Mesenchymal stem cell (in vitro differentiated cells and primary cell): ENCODE results near the gene ZFYVE1.
A peak's percentile ranks its signal among the peaks of the same experiment; 100 is the strongest.
"Not testable (repeated sequence)": the region's sequence is repeated elsewhere in the genome, so short reads cannot be mapped to it uniquely, and the experiment has no call there.

Experiments used
- DNase-seq: peaks from one replicate; pipeline ENCODE4 v3.0.0-alpha.2; 2013
- H2AFZ ChIP-seq: one replicate; pipeline ENCODE4 v1.6.1; 2013; ENCODE audit warnings: low read depth, mild to moderate bottlenecking, control low read depth, inconsistent platforms, low read length, moderate library complexity
- H2AK5ac ChIP-seq: 2 replicates; pipeline ENCODE4 v1.6.1; 2013; ENCODE audit warnings: low read length, moderate library complexity, mild to moderate bottlenecking, inconsistent platforms; ENCODE audit not compliant: severe bottlenecking
- H2BK120ac ChIP-seq: one replicate; pipeline ENCODE4 v1.6.1; 2013; ENCODE audit warnings: low read depth, mild to moderate bottlenecking, inconsistent platforms, low read length, moderate library complexity
- H2BK12ac ChIP-seq, 2 experiments: one replicate each; pipeline ENCODE4 v1.6.1; 2013; ENCODE audit warnings: inconsistent platforms in 2 of 2, low read length in 2 of 2, mild to moderate bottlenecking in 2 of 2, moderate library complexity in 2 of 2, control low read depth in 1 of 2
- H2BK15ac ChIP-seq: one replicate; pipeline ENCODE4 v1.6.1; 2013; ENCODE audit warnings: mild to moderate bottlenecking, low read depth, inconsistent platforms; ENCODE audit not compliant: poor library complexity, severe bottlenecking
- H2BK5ac ChIP-seq: 2 replicates; pipeline ENCODE4 v1.6.1; 2013; ENCODE audit warnings: low read depth, mild to moderate bottlenecking, low read length, control low read depth, inconsistent platforms; ENCODE audit not compliant: poor library complexity, severe bottlenecking
- H3K14ac ChIP-seq, 2 experiments: one replicate each; pipeline ENCODE4 v1.6.1; 2013; ENCODE audit warnings: inconsistent platforms in 2 of 2, low read length in 2 of 2, control low read depth in 1 of 2, mild to moderate bottlenecking in 1 of 2, moderate library complexity in 1 of 2
- H3K18ac ChIP-seq, 2 experiments: one replicate each; pipeline ENCODE4 v1.6.1; 2013; ENCODE audit warnings: inconsistent platforms in 2 of 2, low read length in 2 of 2, control low read depth in 1 of 2, low read depth in 1 of 2, mild to moderate bottlenecking in 1 of 2
- H3K23ac ChIP-seq, 2 experiments: one replicate each; pipeline ENCODE4 v1.6.1; 2013; ENCODE audit warnings: inconsistent platforms in 2 of 2, low read length in 2 of 2, mild to moderate bottlenecking in 2 of 2, moderate library complexity in 2 of 2, control low read depth in 1 of 2
- H3K27ac ChIP-seq: 2 replicates; pipeline ENCODE4 v1.5.1; 2013; ENCODE audit warnings: mild to moderate bottlenecking, moderate library complexity, low read length, control low read depth, inconsistent platforms; ENCODE audit not compliant: poor library complexity, severe bottlenecking
- H3K27me3 ChIP-seq, 2 experiments: 2 replicates each; pipeline versions ENCODE4 v1.6.1 to v1.7.0; 2013; ENCODE audit warnings: low read length in 2 of 2, mild to moderate bottlenecking in 2 of 2, moderate library complexity in 2 of 2, control low read depth in 1 of 2, inconsistent platforms in 1 of 2; ENCODE audit not compliant: control insufficient read depth in 1 of 2, insufficient read depth in 1 of 2
- H3K36me3 ChIP-seq, 2 experiments: 2 replicates each; pipeline versions ENCODE4 v1.6.1 to v1.7.0; 2013; ENCODE audit warnings: low read length in 2 of 2, control low read depth in 1 of 2, inconsistent platforms in 1 of 2, low read depth in 1 of 2, mild to moderate bottlenecking in 1 of 2; ENCODE audit not compliant: insufficient read depth in 2 of 2, control insufficient read depth in 1 of 2
- H3K4ac ChIP-seq, 2 experiments: one replicate each; pipeline ENCODE4 v1.6.1; 2013; ENCODE audit warnings: inconsistent platforms in 2 of 2, low read length in 2 of 2, mild to moderate bottlenecking in 2 of 2, moderate library complexity in 2 of 2, control low read depth in 1 of 2, low read depth in 1 of 2
- H3K4me1 ChIP-seq: 2 replicates; pipeline ENCODE4 v1.6.1; 2013; ENCODE audit warnings: low read depth, low read length, control low read depth; ENCODE audit not compliant: control insufficient read depth, insufficient read depth
- H3K4me2 ChIP-seq: 2 replicates; pipeline ENCODE4 v1.6.1; 2013; ENCODE audit warnings: low read length, mild to moderate bottlenecking, inconsistent platforms; ENCODE audit not compliant: poor library complexity, severe bottlenecking
- H3K4me3 ChIP-seq, 2 experiments: 2 replicates each; pipeline versions ENCODE4 v1.5.1 to v1.7.0; 2013; ENCODE audit warnings: low read length in 2 of 2, mild to moderate bottlenecking in 2 of 2, control low read depth in 1 of 2, low read depth in 1 of 2; ENCODE audit not compliant: insufficient read depth in 1 of 2
- H3K79me1 ChIP-seq: replicated peaks from 2 replicates; pipeline ENCODE4 v1.6.1; 2013; ENCODE audit warnings: mild to moderate bottlenecking, control low read depth, low read length, inconsistent platforms; ENCODE audit not compliant: poor library complexity, severe bottlenecking
- H3K9ac ChIP-seq: 2 replicates; pipeline ENCODE4 v1.7.0; 2013; ENCODE audit warnings: mild to moderate bottlenecking, low read length, moderate library complexity
- H3K9me3 ChIP-seq: 2 replicates; pipeline ENCODE4 v1.7.0; 2013; ENCODE audit warnings: mild to moderate bottlenecking, low read length; ENCODE audit not compliant: control insufficient read depth
- H4K8ac ChIP-seq: one replicate; pipeline ENCODE4 v1.6.1; 2013; ENCODE audit warnings: inconsistent platforms, mild to moderate bottlenecking, low read length, moderate library complexity
- H4K91ac ChIP-seq: one replicate; pipeline ENCODE4 v1.6.1; 2013; ENCODE audit warnings: mild to moderate bottlenecking, low read length, inconsistent platforms
- WGBS: methylation state at CpG from one replicate; pipeline ENCODE4 v1.1.7; 2013; ENCODE audit warnings: mixed read lengths; 5-methylcytosine and 5-hydroxymethylcytosine counted together

Gene ZFYVE1

GRCh38 chr14:73007835-73008234, 19.1 kb downstream of the ZFYVE1 start:
- H3K27me3 ChIP-seq, result no peaks in the 10 kb centered on the region
- H3K4me3 ChIP-seq, result no peak overlapping the region
- no peak overlapping the region for H2AK5ac ChIP-seq
- H2BK12ac ChIP-seq, result no peak overlapping the region
- 93% methylated on average over 5 of the region's 5 CpGs for WGBS
- no peak overlapping the region for H2BK5ac ChIP-seq
- no peaks in the 10 kb centered on the region for H3K4me1 ChIP-seq
- no peak overlapping the region for H3K4me2 ChIP-seq
- no peak overlapping the region for H3K27ac ChIP-seq
- no peak overlapping the region for H2BK15ac ChIP-seq
- H3K9me3 ChIP-seq, result no peaks in the 10 kb centered on the region
- no peak overlapping the region for H4K91ac ChIP-seq
- H3K18ac ChIP-seq, result no peak overlapping the region
- no peak overlapping the region for H2BK120ac ChIP-seq
- H3K23ac ChIP-seq, result no peak overlapping the region
- H3K4ac ChIP-seq, result no peak overlapping the region
- H3K14ac ChIP-seq, result no peak overlapping the region
- DNase-seq, result peak; percentile 46
- H3K36me3 ChIP-seq, result peaks cover 29 to 61% of the 10 kb centered on the region in 2 experiments
- H4K8ac ChIP-seq, result no peak overlapping the region
- H3K9ac ChIP-seq, result peak overlapping the region; percentile 43
- H2AFZ ChIP-seq, result no peak overlapping the region
- peaks cover 48% of the 10 kb centered on the region for H3K79me1 ChIP-seq

- not testable (repeated sequence) for H3K27me3 ChIP-seq, H3K4ac ChIP-seq, H2BK5ac ChIP-seq, H2BK12ac ChIP-seq, H3K9ac ChIP-seq, H3K4me1 ChIP-seq, H2BK15ac ChIP-seq, H3K4me2 ChIP-seq, H2AK5ac ChIP-seq, H3K27ac ChIP-seq, H4K91ac ChIP-seq, DNase-seq, H3K14ac ChIP-seq, H4K8ac ChIP-seq, H3K9me3 ChIP-seq, H2BK120ac ChIP-seq, H3K18ac ChIP-seq, H3K4me3 ChIP-seq, H2AFZ ChIP-seq, H3K23ac ChIP-seq
- Histone ChIP-seq H3K36me3 (peaks cover 19 to 64% of the 10 kb centered on the region in 2 experiments), H3K79me1 (peaks cover 46% of the 10 kb centered on the region)
- 97% methylated on average over 9 of the region's 9 CpGs for WGBS
These were observed 22.3 kb downstream of the ZFYVE1 start for GRCh38 chr14:73004641-73005040.

- H3K4me2 ChIP-seq, result no peak overlapping the region
- no peak overlapping the region for H2BK12ac ChIP-seq
- no peak overlapping the region for H3K23ac ChIP-seq
- no peak overlapping the region for H2AK5ac ChIP-seq
- H3K27ac ChIP-seq, result no peak overlapping the region
- H2AFZ ChIP-seq, result no peak overlapping the region
- H2BK15ac ChIP-seq, result no peak overlapping the region
- no peak overlapping the region for H3K4ac ChIP-seq
- no peaks in the 10 kb centered on the region for H3K4me1 ChIP-seq
- no peak overlapping the region for H4K8ac ChIP-seq
- H2BK120ac ChIP-seq, result no peak overlapping the region
- H3K79me1 ChIP-seq, result peaks cover 44% of the 10 kb centered on the region
- H3K4me3 ChIP-seq, result no peak overlapping the region
- H3K9me3 ChIP-seq, result no peaks in the 10 kb centered on the region
- no peak overlapping the region for H3K9ac ChIP-seq
- no peak overlapping the region for H2BK5ac ChIP-seq
- no peaks in the 10 kb centered on the region for H3K27me3 ChIP-seq
- no peak overlapping the region for H3K18ac ChIP-seq
- WGBS, result 95% methylated on average over 6 of the region's 6 CpGs
- DNase-seq, result no peak
- no peak overlapping the region for H3K14ac ChIP-seq
- H3K36me3 ChIP-seq, result peaks cover 18 to 68% of the 10 kb centered on the region in 2 experiments
- no peak overlapping the region for H4K91ac ChIP-seq
These were observed 23.2 kb downstream of the ZFYVE1 start for GRCh38 chr14:73003681-73004080.

- Histone ChIP-seq H2AFZ (no peak overlapping the region), H3K27ac (no peak overlapping the region), H2BK120ac (no peak overlapping the region), H2AK5ac (no peak overlapping the region), H3K14ac (no peak overlapping the region), H3K27me3 (no peaks in the 10 kb centered on the region), H3K4me2 (no peak overlapping the region), H3K36me3 (peaks cover 34 to 80% of the 10 kb centered on the region in 2 experiments), H3K4me1 (no peaks in the 10 kb centered on the region), H3K18ac (no peak overlapping the region), H3K4ac (no peak overlapping the region), H3K79me1 (peaks cover 39% of the 10 kb centered on the region), H3K9ac (no peak overlapping the region), H2BK15ac (no peak overlapping the region), H2BK12ac (no peak overlapping the region), H3K4me3 (no peak overlapping the region), H3K23ac (no peak overlapping the region), H3K9me3 (no peaks in the 10 kb centered on the region), H2BK5ac (no peak overlapping the region), H4K8ac (no peak overlapping the region), H4K91ac (no peak overlapping the region)
- DNase-seq, result no peak
- WGBS, result 92% methylated on average over 2 of the region's 2 CpGs
These were observed 26.8 kb downstream of the ZFYVE1 start for GRCh38 chr14:73000073-73000472.
